ENCODE results near the gene AKR1B15.
"Not testable (repeated sequence)": the region's sequence is repeated elsewhere in the genome, so short reads cannot be mapped to it uniquely, and the experiment has no call there.

Gene AKR1B15

DNA sequence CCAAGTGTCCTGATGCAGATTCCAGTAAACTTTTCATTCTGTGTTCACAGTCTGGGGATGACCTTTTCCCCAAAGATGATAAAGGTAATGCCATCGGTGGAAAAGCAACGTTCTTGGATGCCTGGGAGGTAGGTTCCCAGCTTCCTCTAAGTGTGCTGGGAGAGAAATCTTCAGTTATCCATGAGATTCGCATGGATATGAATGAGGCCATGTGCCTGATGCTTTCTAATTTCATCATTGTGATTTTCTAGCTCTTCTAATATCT lies 16.0 kb upstream of the AKR1B15 start:
- DNase-seq (ENCODE audit: low spot score), result no peak

DNA sequence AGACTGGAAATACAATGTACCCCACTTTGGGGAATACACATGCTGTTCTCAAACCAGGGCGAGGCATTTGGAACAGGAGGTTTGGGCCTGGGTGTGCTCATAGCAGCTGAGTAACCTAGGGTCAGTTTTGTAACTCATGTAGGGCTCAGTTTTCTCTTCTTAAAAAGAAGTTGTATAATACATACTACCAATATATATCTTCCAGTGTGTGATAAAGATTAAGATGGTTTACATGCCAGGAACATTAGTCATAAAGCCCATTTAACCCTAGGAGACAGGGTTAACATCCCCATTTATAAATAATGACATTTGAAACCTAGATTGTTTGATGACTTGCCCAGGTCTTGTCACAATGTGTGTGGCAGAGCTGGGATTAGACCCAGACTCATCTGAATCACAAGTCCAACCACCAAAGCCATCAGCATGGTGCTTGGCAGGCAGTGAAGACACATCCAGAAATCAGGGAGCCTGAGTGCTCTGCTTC lies 15.6 kb upstream of the AKR1B15 start:
- no peak for DNase-seq (ENCODE audit: low spot score)

DNA sequence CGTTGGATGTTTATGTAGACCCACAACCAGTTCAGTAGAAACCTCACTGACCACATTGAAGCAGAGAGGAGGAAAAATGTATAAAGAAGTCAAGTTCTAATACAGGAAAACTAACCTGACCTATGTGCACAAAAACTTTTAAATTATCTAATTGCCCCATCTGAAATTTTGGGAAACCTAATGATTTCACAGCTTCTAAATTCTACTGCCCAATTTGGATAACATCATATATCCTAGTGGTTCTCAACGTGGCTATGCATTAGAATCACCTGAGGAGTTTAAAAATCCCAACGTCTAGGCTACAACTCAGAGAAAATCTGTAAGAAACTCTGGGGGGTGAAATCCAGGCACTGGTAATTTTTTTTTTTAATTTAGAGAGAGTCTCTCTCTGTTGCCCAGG lies 14.3 kb upstream of the AKR1B15 start:
- no peak for DNase-seq (ENCODE audit: low spot score)

DNA sequence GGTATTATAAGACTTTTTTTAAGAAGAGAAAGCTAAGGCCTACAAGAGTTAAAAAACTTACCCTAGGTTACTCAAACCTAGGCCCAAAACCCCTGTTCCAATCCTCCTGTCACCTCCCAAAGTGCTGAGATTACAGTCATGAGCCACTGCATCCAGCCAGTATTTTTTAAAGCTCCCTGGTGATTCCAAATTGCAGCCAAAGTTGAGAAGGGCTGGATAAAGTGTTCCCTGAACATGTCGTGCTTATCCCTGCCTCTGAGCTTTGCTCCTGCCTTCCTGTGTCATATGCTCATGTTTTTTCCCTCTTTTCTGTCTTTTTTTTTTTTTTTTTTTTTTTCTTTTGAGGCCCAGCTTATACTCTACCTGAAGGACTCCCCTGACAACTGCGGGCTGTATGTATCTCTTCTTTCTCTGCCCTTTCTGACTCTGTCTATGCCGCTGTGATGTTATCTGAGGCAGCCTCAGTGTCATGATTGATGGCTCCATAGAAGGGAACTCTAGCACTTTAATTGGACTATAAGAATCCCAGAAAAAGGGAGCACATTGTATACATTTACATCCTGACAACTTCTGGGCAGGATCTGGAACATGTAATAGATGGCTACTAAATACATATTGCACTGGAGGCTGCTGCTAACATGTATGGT lies 13.5 kb upstream of the AKR1B15 start:
- DNase-seq (ENCODE audit: low spot score), result no peak

DNA sequence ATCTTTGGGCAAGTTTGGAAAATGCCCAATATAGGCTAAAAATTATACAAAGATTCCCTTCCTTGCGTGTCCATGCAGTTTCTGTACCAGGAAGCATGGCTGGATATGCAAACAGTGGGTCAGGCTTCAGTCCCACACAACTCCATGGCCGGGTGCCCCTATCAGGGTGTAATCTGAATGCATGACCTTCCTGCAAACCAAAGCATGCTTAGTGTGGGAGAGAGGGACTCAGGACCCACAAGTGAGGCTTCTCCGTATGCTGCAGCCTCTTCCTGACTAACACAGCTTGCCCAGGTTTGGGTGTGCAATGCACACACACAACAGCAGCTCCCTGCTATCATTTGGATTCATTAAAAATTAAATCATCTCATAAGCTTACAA lies 13.0 kb upstream of the AKR1B15 start:
- no peak for DNase-seq (ENCODE audit: low spot score)

DNA sequence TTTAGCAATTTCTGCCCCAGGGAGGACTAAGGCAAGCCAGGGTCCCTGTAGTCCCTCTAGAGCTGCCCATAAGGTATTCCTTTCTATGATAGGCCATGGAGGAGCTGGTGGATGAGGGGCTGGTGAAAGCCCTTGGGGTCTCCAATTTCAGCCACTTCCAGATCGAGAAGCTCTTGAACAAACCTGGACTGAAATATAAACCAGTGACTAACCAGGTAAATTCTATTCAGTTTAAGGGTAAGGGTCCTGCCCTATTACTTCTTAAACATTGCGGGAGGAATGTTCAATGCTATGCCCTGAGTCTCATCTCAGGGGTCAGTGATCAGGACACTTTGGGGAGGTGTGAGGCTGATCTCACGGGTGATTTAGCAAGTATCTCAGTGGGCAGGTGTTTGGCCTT lies 12.4 kb upstream of the AKR1B15 start:
- DNase-seq (ENCODE audit: low spot score), result not testable (repeated sequence)

DNA sequence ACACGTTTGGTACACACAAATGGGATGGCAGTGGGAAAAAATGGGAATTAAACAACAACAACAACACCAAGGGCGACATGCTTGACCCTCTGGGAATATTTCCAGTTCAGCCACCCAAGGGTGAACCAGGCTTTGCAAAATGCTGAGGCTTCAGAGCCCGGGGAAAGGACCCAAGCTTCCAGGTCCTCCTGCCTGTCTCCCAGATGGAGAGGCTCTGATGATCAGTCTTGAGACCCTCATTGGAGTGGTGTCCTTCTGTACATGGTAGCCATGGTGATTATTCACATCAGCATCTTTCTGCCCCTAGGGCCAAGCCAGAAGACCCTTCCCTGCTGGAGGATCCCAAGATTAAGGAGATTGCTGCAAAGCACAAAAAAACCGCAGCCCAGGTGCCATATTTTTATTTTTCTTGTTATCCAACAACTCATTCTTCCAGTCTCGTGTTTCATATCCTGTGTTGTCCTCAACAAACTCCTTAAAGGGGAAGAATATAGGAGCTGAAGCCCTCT lies 11.6 kb upstream of the AKR1B15 start:
- DNase-seq (ENCODE audit: low spot score), result not testable (repeated sequence)

DNA sequence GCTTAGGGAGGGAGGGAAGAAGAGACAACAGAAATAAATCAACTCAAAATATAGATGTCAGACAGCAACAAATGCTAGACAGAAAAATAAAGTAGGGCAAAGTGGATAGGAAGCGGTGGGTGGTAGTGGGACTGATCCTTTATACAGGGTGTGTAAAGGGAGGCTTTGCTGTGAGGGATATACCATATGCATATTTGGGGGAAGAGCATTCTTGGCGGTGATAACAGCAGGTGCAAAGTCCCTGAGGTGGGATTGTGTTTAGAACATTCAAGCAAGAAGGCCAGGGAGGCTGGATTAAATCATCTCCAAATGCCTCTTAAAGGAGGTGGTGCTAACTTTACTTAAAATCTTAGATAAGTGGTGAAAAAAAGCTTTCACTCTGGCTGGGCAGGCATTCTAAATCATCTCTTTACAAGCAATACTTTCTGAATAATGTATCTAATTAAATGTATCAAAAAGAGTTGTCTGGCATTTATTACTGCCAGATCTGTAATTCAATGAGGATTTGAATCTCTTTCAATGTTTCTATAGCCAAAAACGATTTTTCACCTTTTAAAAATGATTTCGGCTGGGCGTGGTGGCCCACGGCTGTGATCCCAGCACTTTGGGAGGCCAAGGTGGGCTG lies 9.4 kb upstream of the AKR1B15 start:
- DNase-seq (ENCODE audit: low spot score), result no peak

DNA sequence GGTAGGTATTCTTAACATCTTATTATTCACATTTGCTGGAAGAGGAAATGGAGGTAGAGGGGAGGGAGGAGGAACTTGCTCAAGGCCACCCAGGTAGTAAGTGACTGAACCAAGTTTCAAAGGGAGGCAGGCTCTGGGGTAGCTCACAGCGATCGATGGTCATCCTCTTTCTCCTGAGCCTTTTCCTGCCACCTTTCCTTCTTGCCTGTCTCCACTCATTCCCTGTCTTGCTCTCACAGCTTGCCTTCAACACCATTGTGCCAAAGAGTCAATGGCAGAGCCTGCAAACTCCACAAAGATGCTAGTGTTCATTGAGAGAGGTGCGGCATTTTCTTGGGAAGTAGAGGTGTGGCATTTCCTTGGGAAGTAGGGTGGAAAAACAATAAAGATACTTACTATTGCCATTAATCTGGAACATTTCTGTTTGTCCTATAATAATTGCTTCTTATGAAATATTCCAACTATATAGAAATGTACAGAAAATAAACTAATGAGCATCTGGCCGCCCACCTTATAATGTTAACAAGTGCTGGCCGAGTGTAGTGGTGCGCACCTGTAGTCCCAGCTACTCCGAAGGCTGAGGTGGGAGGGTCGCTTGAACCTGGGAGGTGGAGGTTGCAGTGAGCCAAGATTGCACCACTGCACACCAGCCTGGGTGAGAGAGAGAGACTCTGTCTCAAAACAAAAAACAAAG lies 7.3 kb upstream of the AKR1B15 start:
- not testable (repeated sequence) for DNase-seq (ENCODE audit: low spot score)

DNA sequence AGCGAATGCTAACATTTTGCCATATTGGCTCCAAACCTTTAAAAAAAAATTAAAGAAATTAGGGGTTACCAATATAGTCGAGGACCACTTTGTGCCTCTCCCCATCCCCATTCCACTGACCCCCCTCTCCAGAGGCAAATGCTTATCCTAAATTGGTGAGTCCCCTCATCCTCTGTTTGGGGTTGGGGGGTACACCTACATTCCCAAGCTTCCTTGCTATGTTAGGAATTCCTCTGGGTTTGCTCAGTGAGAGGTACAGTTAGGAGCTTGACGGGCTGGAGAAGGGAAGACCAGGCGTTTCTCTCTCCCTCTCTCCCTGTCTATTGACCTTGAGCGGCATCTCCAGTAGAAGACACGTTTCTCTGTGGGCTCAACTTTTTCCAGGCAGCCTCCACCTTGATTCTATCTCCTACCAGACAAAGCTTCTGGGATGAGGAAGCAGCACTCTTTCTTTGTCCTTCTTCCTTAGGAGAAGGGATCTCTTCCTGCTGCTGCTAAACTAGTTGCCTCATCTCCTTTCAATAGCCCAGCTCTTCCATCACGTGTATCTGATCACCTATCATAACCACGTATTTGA lies 6.6 kb upstream of the AKR1B15 start:
- DNase-seq (ENCODE audit: low spot score), result no peak

DNA sequence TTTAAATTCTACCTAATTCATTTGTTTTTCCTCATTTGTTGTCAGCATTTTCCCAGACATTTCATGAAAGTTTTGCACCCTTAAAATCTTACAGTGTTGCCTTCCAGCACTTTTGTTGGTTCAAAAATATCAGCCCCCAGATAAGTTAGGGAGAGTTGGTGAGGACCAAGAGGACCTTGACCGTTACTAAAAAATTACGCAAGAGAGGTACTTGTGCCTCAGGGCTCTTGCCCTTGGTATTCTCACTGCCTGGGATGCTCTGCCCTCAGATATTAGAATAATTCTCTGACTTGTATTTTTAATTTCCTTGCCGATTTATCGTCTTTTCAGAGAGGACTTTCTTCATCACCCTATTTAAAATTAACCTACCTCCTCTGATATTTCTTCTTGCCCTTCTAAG lies 3.5 kb upstream of the AKR1B15 start:
- no peak for DNase-seq (ENCODE audit: low spot score)

DNA sequence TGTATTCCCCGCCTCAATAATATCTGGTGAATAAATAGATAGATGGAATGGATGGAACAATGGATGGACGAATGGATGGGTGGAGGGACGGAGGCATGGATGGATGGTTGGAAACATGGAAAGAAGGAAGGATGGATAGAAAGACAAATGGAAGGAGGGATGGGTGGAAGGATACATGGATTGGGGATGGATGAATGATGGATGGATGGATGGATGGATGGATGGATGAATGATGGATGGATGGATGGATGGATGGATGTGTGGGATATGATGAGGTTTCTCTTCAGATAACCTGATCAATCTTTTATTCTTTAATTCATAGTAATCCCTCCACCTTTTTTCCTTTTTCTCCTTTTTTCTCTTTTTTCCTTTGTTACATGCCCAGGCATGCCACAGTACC lies 3.0 kb upstream of the AKR1B15 start:
- no peak for DNase-seq (ENCODE audit: low spot score)

DNA sequence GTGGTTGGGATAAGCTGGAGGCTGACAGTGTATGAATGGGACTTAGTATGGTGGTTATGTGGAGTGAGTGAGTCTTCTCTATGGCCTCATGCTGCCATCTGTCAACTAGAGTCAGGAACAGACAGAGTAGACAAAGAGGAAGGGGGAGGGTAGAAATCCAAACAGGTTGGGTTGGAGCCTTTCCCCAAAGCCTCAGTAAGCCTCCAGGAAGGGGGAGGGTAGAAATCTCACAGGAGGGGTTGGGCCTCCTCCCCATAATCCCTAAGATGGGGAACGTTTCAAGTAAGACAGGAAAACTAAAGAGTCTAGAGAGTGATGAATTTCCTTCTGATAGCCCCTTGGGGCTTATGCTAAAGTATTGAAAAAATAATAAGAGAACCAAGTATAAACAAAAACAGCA lies 2.0 kb upstream of the AKR1B15 start:
- no peak for DNase-seq (ENCODE audit: low spot score)

DNA sequence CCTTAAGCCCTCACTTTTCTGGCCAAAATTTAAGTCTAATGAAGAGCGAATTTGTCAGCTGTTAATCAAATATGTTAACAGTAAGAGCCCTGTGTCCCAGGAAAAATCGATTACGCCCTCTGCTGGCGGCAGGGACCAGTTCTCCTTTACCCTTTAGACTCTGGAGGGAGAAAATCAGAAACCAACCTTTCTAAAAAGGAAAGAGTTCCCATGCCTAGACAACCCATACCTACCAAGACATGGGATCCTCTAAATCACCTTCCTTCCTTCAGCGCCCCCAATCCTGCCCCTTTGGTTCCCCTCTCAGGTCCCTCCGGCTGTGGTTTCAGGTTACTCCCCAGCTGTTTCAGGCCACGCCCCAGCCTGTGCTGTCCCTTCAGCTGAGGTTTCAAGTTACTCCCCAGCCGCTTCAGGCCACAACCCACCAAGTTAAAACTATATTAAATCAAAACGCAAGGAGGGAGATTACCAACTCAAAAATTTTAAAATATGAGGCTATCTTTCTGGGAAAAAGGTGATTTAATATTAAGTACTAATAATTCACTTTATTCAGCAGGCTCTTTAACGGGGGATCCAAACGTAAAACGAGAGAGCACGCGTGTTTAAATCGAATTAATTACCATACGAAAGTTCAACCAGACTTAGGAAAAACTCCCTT lies 1.4 kb upstream of the AKR1B15 start:
- peak; percentile 59 for DNase-seq (ENCODE audit: low spot score)

DNA sequence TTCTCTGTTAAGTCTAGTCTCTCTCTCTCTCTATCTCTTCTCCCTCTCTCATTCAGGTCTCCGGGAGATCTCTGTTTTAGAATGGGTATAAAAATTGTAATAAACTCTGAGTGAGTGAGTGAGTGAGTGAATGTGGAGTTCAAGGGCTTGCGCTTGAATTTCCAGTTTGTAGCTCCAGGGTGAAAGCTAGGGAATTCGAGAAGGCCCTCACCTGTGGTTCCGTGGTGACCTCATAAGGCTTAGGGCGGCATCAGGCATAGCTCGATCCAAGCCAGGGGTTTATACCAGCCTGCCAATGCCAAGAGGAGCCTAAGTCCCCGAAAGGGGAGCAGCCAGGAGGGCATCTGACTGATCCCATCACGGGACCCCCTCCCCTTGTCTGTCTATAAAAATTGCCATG lies 456 bp downstream of the AKR1B15 start:
- no peak for DNase-seq (ENCODE audit: low spot score)

DNA sequence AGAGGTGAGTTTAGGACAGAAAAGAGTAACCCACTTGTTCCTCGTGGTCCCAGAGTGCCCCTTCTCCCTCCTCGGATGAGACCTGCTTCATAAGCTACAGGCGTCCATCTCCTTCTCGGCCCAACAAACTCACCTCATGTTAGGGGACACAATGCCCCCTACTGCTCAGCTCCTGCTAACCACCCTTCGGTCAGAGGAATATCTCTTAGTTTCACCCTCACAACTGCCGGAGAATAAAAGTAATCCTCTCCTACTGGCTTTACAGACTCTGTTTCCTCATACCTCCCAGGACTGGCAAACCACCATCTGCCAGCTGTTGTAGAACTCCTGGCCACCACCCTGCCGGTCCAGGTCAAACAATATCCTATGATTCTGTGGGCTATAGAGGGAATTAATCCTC lies 3.2 kb downstream of the AKR1B15 start:
- DNase-seq (ENCODE audit: low spot score), result no peak

DNA sequence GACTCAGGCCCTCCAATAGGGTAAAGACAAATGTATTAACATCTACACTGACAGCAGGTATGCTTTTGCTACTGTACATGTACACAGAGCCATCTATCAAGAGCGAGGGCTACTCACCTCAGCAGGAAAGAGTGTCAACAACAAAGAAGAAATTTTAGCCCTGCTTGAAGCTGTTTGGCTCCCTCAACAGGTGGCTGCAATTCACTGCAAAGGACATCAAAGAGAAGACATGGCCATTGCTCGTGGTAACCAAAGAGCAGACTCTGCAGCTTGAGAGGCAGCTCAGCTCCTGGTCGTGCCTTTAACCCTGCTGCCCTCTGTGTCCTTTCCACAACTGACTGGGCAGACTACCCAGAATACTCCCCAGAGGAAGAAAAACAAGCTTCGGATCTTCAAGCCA lies 5.1 kb downstream of the AKR1B15 start:
- no peak for DNase-seq (ENCODE audit: low spot score)

DNA sequence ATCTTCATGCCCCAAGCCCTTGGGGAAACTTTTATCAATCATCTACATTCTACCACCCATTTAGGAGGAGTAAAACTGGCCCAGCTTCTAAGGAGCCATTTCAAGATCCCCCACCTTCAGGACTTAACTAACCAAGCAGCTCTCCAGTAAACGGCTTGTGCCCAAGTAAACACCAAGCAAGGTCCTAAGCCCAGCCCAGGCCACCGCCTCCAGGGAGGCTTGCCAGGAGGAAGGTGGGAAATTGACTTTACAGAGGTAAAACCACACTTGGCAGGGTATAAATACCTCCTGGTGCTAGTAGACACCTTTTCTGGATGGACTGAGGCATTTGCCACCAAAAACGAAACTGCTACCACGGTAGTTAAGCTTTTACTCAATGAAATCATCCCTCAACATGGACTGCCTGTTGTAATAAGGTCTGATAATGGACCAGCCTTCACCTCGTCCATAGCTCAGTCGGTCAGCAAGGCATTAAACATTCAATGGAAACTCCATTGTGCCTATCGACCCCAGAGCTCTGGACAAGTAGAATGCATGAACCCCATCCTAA lies 5.6 kb downstream of the AKR1B15 start:
- no peak for DNase-seq (ENCODE audit: low spot score)

DNA sequence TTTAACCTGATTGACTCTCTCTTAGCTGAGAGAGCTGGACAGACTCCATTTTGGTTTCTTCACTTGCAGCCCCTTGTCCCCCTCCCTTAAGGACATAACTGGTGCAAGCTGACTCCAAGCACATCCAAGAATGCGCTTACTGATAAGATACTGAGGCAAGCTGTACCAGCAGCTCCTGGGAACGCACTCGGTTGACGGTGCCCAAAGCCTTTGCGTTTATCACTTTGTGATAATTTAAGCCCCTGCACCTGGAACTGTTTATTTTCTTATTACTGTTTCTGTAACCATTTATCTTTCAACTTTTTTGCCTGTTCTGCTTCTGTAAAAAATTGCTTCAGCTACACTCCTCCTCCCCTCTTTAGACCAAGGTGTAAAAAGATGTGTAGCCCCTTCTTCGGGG lies 8.5 kb downstream of the AKR1B15 start:
- no peak for DNase-seq (ENCODE audit: low spot score)

DNA sequence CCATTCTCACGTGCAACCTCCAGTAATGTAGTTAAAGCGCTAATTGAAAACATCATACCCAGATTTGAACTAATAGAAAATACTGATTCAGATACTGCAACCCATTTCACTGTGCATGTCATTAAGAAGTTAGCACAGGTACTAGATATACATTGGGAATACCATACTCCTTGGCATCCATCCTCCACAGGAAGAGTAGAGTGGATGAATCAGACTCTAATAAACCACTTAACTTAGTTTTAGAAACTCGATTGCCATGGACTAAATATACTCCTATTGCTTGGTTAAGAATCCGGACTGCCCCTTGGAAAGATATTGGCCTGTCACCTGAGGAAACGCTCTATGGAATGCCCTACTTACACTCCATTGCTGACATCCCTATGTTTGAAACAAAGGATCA lies 9.5 kb downstream of the AKR1B15 start:
- DNase-seq (ENCODE audit: low spot score), result no peak

DNA sequence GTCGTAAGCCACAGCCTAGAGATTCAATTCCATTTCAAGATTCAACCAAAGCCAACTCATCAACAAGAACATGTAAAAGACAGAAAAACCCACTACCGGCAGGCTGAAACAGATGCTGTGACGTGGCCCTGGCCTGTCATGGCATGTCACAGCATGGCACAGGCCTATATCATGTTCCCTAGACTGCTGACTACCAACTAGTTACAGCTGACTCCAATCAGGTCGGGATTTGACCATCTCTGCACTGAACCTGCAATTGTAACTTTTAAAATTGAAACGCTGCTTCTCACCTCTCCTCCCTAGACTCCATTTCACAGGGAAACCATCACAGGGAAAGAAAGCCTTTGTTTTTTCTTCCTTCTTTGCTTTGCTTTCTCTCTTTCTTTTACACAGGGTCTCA lies 12.7 kb downstream of the AKR1B15 start:
- DNase-seq (ENCODE audit: low spot score), result not testable (repeated sequence)

DNA sequence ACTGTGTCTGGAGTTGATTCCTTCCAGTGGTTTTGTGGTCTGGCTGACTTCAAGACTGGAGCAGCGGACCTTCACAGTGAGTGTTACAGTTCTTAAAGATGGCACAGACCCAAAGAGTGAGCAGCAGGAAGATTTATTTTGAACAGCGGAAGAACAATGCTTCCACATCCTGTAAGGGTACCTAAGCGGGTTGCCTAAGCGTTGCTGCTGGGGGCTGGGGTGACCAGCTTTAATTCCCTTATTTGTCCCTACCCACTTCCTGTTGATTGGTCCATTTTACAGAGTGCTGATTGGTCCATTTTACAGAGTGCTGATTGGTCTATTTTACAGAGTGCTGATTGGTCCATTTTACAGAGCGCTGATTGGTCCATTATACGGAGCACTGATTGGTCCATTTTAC lies 13.2 kb downstream of the AKR1B15 start:
- DNase-seq (ENCODE audit: low spot score), result no peak
